DLD1 (cell line): ENCODE results near the gene TENM3.

ENCODE experiments used
- in situ Hi-C: cut with HindIII; loops from 2 replicates; pipeline ENCODE4 v1.10.0; 2017; ENCODE audit warnings: low sequenced_read_pairs

The TENM3 gene

GRCh38 chr4:182320580-182320979 is 77.4 kb downstream of the TENM3 start:
- in situ Hi-C loops = no loop called here

- in situ Hi-C loops = no loop called here
Measured at GRCh38 chr4:182324282-182324681, 81.1 kb downstream of the TENM3 start.

GRCh38 chr4:182325397-182325796 is 82.2 kb downstream of the TENM3 start:
- in situ Hi-C loops = no loop called here

GRCh38 chr4:182325848-182326255 is 82.7 kb downstream of the TENM3 start:
- in situ Hi-C loops = no loop called here

- in situ Hi-C loops = no loop called here
Measured at GRCh38 chr4:182328505-182328904, 85.3 kb downstream of the TENM3 start.

- in situ Hi-C loops = no loop called here
Measured at GRCh38 chr4:182337366-182337765, 94.2 kb downstream of the TENM3 start.

GRCh38 chr4:182338063-182338462 is 94.9 kb downstream of the TENM3 start:
- in situ Hi-C loops = no loop called here

GRCh38 chr4:182338746-182339145 is 95.5 kb downstream of the TENM3 start:
- in situ Hi-C loops = no loop called here

- in situ Hi-C loops = no loop called here
Measured at GRCh38 chr4:182339221-182339641, 96.0 kb downstream of the TENM3 start.

GRCh38 chr4:182343453-182343852 is 100.3 kb downstream of the TENM3 start:
- in situ Hi-C loops = no loop called here

GRCh38 chr4:182344968-182345367 is 101.8 kb downstream of the TENM3 start:
- in situ Hi-C loops = no loop called here

GRCh38 chr4:182346250-182346649 is 103.0 kb downstream of the TENM3 start:
- in situ Hi-C loops = no loop called here

- in situ Hi-C loops = no loop called here
Measured at GRCh38 chr4:182346675-182347375, 103.6 kb downstream of the TENM3 start.

- in situ Hi-C loops = no loop called here
Measured at GRCh38 chr4:182348779-182349326, 105.7 kb downstream of the TENM3 start.

GRCh38 chr4:182350041-182350440 is 106.8 kb downstream of the TENM3 start:
- in situ Hi-C loops = no loop called here

GRCh38 chr4:182351485-182351884 is 108.3 kb downstream of the TENM3 start:
- in situ Hi-C loops = no loop called here

GRCh38 chr4:182354106-182354505 is 110.9 kb downstream of the TENM3 start:
- in situ Hi-C loops = no loop called here

- in situ Hi-C loops = no loop called here
Measured at GRCh38 chr4:182354867-182355266, 111.7 kb downstream of the TENM3 start.

GRCh38 chr4:182367153-182367552 is 124.0 kb downstream of the TENM3 start:
- in situ Hi-C loops = no loop called here

- in situ Hi-C loops = no loop called here
Measured at GRCh38 chr4:182369211-182369610, 126.0 kb downstream of the TENM3 start.

GRCh38 chr4:182370491-182370890 is 127.3 kb downstream of the TENM3 start:
- in situ Hi-C loops = no loop called here

- in situ Hi-C loops = no loop called here
Measured at GRCh38 chr4:182380771-182381181, 137.6 kb downstream of the TENM3 start.

- in situ Hi-C loops = no loop called here
Measured at GRCh38 chr4:182382941-182383340, 139.7 kb downstream of the TENM3 start.
